ENCODE measurements around the gene GHITM. TPM values are rescaled to one million over a fixed set of nuclear protein-coding genes. Genes with fewer than 3 reads are reported as not detected.

Gene GHITM
- total and polyA plus RNA-seq, 2 donors (not counting 1 experiment from before 2014, with no cell fraction given), result 167 to 259 TPM

DNA sequence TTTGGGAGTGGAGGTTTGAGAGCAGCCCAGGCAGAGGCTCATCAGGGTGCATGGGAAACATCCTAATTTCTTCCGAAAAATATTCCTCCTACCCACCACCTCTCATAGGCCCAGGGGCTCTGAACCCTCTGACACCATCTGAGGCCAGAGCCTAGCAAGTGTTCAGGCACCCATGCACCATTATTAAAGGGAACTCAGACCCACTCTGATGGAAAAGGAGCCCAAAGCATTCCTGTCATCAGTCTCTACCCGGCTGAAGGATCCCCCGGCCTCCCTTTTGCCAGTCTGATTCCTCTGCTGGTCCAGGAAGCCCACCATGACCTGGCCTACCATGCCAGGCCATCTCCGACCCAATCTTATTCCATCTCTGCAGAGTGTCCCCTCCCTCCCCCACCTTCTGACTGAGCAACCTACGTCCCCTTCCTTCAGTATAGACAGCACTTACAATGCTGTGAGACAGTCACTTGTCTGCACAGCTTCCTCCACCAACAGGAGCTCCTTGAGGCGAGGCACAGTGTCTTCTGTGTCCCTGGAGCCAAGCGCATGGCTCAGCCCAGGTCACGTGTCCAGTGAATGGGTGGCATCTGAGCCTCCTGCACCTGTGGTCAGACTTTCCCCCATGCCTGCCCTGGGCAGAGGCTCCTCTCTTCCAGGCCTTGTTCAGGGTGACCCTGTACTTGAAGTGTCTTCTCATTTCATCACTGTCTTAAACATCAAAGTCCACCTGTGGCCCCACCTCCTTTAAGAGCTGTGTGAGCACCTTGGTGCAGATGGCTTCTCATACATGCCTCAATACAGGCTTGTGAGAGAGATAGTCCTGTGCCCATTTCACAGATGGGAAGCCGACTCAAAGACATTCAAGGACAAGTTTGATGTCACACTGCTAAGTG lies 33.4 kb downstream of the GHITM start:
- H3K9me3 ChIP-seq (ENCODE audit: control insufficient read depth, insufficient read depth, low read depth, low read length), result no peaks in the 10 kb centered on the region
- no peak overlapping the region for H3K9ac ChIP-seq (ENCODE audit: insufficient read depth, low read length)
- no peak for TF ChIP-seq EZH2 (IDR thresholded peaks at IDR 0.05; ENCODE audit: low read length, missing control alignments)
- TF ChIP-seq, protein P1, sequence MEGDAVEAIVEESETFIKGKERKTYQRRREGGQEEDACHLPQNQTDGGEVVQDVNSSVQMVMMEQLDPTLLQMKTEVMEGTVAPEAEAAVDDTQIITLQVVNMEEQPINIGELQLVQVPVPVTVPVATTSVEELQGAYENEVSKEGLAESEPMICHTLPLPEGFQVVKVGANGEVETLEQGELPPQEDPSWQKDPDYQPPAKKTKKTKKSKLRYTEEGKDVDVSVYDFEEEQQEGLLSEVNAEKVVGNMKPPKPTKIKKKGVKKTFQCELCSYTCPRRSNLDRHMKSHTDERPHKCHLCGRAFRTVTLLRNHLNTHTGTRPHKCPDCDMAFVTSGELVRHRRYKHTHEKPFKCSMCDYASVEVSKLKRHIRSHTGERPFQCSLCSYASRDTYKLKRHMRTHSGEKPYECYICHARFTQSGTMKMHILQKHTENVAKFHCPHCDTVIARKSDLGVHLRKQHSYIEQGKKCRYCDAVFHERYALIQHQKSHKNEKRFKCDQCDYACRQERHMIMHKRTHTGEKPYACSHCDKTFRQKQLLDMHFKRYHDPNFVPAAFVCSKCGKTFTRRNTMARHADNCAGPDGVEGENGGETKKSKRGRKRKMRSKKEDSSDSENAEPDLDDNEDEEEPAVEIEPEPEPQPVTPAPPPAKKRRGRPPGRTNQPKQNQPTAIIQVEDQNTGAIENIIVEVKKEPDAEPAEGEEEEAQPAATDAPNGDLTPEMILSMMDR (conservative IDR thresholded peaks at IDR 0.05 in 1 of 2, IDR thresholded peaks at IDR 0.05 in 1 of 2; ENCODE audit: low read depth in 1 of 2, low read length in 2 of 2), result no peak
- H3K4me3 ChIP-seq (replicated peaks in 1 of 4; ENCODE audit: control extremely low read depth in 1 of 4, insufficient read depth in 1 of 4, low read depth in 3 of 4, low read length in 4 of 4), result no peak overlapping the region
- no peak overlapping the region for H3K27ac ChIP-seq (ENCODE audit: insufficient read depth, low read length)
- no peaks in the 10 kb centered on the region for H4K20me1 ChIP-seq (ENCODE audit: control insufficient read depth, extremely low read depth, insufficient read depth, low read length)
- no peak overlapping the region for H3K4me2 ChIP-seq (ENCODE audit: extremely low read depth, insufficient read depth, low read length)
- no peaks in the 10 kb centered on the region for H3K4me1 ChIP-seq (ENCODE audit: control insufficient read depth, extremely low read depth, insufficient read depth, low read length)
- no peaks in the 10 kb centered on the region for H3K36me3 ChIP-seq (ENCODE audit: control insufficient read depth, insufficient read depth, low read length)
- no peak for DNase-seq (ENCODE audit: low read depth in 2 of 2)
- no peaks in the 10 kb centered on the region for H3K79me2 ChIP-seq (ENCODE audit: control insufficient read depth, insufficient read depth, low read length)
- no peak overlapping the region for H2AFZ ChIP-seq (ENCODE audit: low read length)
- no peaks in the 10 kb centered on the region for H3K27me3 ChIP-seq (ENCODE audit: control insufficient read depth, insufficient read depth, low read length)

DNA sequence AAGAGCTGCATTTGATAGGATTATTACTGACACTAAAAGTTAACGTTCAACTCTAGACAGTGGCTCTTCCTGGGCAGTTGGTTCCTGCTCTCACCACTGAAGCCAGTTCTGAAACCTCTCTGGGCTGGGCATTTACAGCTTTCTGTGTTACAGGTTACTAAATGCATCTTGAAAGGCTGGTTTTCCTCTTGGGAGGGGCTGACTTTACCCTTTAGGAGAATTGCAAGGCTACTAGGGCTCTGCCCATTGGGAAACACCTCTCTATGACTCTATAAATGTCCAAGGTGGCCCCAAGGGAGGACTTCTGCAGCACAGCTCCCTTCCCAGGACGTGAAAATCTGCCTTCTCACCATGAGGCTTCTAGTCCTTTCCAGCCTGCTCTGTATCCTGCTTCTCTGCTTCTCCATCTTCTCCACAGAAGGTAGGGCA lies 34.2 kb downstream of the GHITM start, which contains the start of gene GPR15LG:
Gene GPR15LG, plus strand, starts transcription at position 301 of the 429 bp plus-strand sequence. Its CDS starts 51 bp downstream, at position 352.
- Histone ChIP-seq H4K20me1 (ENCODE audit: control insufficient read depth, extremely low read depth, insufficient read depth, low read length) (no peaks in the 10 kb centered on the region), H3K27ac (ENCODE audit: insufficient read depth, low read length) (no peak within 1 kb of the TSS), H3K4me2 (ENCODE audit: extremely low read depth, insufficient read depth, low read length) (no peak within 1 kb of the TSS), H3K4me1 (ENCODE audit: control insufficient read depth, extremely low read depth, insufficient read depth, low read length) (no peaks in the 10 kb centered on the region), H3K4me3 (replicated peaks in 1 of 4; ENCODE audit: control extremely low read depth in 1 of 4, insufficient read depth in 1 of 4, low read depth in 3 of 4, low read length in 4 of 4) (no peak within 1 kb of the TSS), H3K9me3 (ENCODE audit: control insufficient read depth, insufficient read depth, low read depth, low read length) (no peaks in the 10 kb centered on the region), H3K36me3 (ENCODE audit: control insufficient read depth, insufficient read depth, low read length) (no peaks in the 10 kb centered on the region), H2AFZ (ENCODE audit: low read length) (no peak within 1 kb of the TSS), H3K79me2 (ENCODE audit: control insufficient read depth, insufficient read depth, low read length) (no peaks in the 10 kb centered on the region), H3K9ac (ENCODE audit: insufficient read depth, low read length) (no peak within 1 kb of the TSS), H3K27me3 (ENCODE audit: control insufficient read depth, insufficient read depth, low read length) (no peaks in the 10 kb centered on the region)
- no peak for TF ChIP-seq EZH2 (IDR thresholded peaks at IDR 0.05; ENCODE audit: low read length, missing control alignments)
- TF ChIP-seq, protein P1 (conservative IDR thresholded peaks at IDR 0.05 in 1 of 2, IDR thresholded peaks at IDR 0.05 in 1 of 2; ENCODE audit: low read depth in 1 of 2, low read length in 2 of 2), result no peak
- no peak for DNase-seq (ENCODE audit: low read depth in 2 of 2)

- H3K27me3 ChIP-seq (ENCODE audit: control insufficient read depth, insufficient read depth, low read length), result no peaks in the 10 kb centered on the region
- H3K4me2 ChIP-seq (ENCODE audit: extremely low read depth, insufficient read depth, low read length), result no peak overlapping the region
- no peak overlapping the region for H3K4me3 ChIP-seq (replicated peaks in 1 of 4; ENCODE audit: control extremely low read depth in 1 of 4, insufficient read depth in 1 of 4, low read depth in 3 of 4, low read length in 4 of 4)
- H3K27ac ChIP-seq (ENCODE audit: insufficient read depth, low read length), result no peak overlapping the region
- no peak overlapping the region for H2AFZ ChIP-seq (ENCODE audit: low read length)
- no peak for TF ChIP-seq EZH2 (IDR thresholded peaks at IDR 0.05; ENCODE audit: low read length, missing control alignments)
- TF ChIP-seq, protein P1 (conservative IDR thresholded peaks at IDR 0.05 in 1 of 2, IDR thresholded peaks at IDR 0.05 in 1 of 2; ENCODE audit: low read depth in 1 of 2, low read length in 2 of 2), result no peak
- no peak for DNase-seq (ENCODE audit: low read depth in 2 of 2)
- no peaks in the 10 kb centered on the region for H3K4me1 ChIP-seq (ENCODE audit: control insufficient read depth, extremely low read depth, insufficient read depth, low read length)
- H3K36me3 ChIP-seq (ENCODE audit: control insufficient read depth, insufficient read depth, low read length), result no peaks in the 10 kb centered on the region
- H3K9ac ChIP-seq (ENCODE audit: insufficient read depth, low read length), result no peak overlapping the region
- no peaks in the 10 kb centered on the region for H3K79me2 ChIP-seq (ENCODE audit: control insufficient read depth, insufficient read depth, low read length)
- no peaks in the 10 kb centered on the region for H3K9me3 ChIP-seq (ENCODE audit: control insufficient read depth, insufficient read depth, low read depth, low read length)
- no peaks in the 10 kb centered on the region for H4K20me1 ChIP-seq (ENCODE audit: control insufficient read depth, extremely low read depth, insufficient read depth, low read length)
Measured at GRCh38 chr10:84175436-84175835, 36.1 kb downstream of the GHITM start.

Measured in fibroblast of lung (primary cell).